ENCODE results near the gene RNF135.

- TF ChIP-seq EZH2phosphoT487 (IDR thresholded peaks at IDR 0.05; ENCODE audit: borderline replicate concordance, low read depth): no peak
- no peak for TF ChIP-seq TAF1 (IDR thresholded peaks at IDR 0.05; ENCODE audit: borderline replicate concordance, low read depth, low read length)
- TF ChIP-seq POLR2AphosphoS5 (IDR thresholded peaks at IDR 0.05; ENCODE audit: low read depth, low read length): no peak
- TF ChIP-seq CTCF (IDR thresholded peaks at IDR 0.05): no peak
- no peak for TF ChIP-seq CHD2 (IDR thresholded peaks at IDR 0.05; ENCODE audit: low read length, partially characterized antibody)
- TF ChIP-seq FOSL2 (IDR thresholded peaks at IDR 0.05; ENCODE audit: borderline replicate concordance, low read depth): no peak
Measured at GRCh38 chr17:30952638-30953393, 18.0 kb upstream of the RNF135 start.

Data from SK-N-SH (cell line).